Ectodermal cell (in vitro differentiated cells): ENCODE measurements around the gene ARHGAP22.

Experiments used
- H3K27ac ChIP-seq: 2 replicates; pipeline ENCODE4 v1.7.0; 2013; ENCODE audit warnings: mild to moderate bottlenecking, low read depth, low read length; ENCODE audit not compliant: insufficient read depth, poor library complexity, severe bottlenecking
- H3K27me3 ChIP-seq: 2 replicates; pipeline ENCODE4 v1.7.0; 2013; ENCODE audit warnings: mild to moderate bottlenecking, low read length; ENCODE audit not compliant: insufficient read depth, control insufficient read depth, poor library complexity, severe bottlenecking
- H3K36me3 ChIP-seq: one replicate; pipeline ENCODE4 v1.7.0; 2013; ENCODE audit warnings: low read length; ENCODE audit not compliant: control insufficient read depth, insufficient read depth
- H3K4me1 ChIP-seq: one replicate; pipeline ENCODE4 v1.7.0; 2013; ENCODE audit warnings: low read length; ENCODE audit not compliant: control insufficient read depth, insufficient read depth
- H3K4me3 ChIP-seq: 2 replicates; pipeline ENCODE4 v1.7.0; 2013; ENCODE audit warnings: low read depth, low read length, control low read depth; ENCODE audit not compliant: insufficient read depth
- H3K9me3 ChIP-seq: 2 replicates; pipeline ENCODE4 v1.7.0; 2013; ENCODE audit warnings: mild to moderate bottlenecking, low read length, moderate library complexity; ENCODE audit not compliant: control insufficient read depth
- WGBS, 2 experiments: methylation state at CpG; one replicate each; pipeline ENCODE4 v1.1.7; 2013; ENCODE audit warnings: missing lambda C conversion rate in 2 of 2; 5-methylcytosine and 5-hydroxymethylcytosine counted together

Gene ARHGAP22

DNA sequence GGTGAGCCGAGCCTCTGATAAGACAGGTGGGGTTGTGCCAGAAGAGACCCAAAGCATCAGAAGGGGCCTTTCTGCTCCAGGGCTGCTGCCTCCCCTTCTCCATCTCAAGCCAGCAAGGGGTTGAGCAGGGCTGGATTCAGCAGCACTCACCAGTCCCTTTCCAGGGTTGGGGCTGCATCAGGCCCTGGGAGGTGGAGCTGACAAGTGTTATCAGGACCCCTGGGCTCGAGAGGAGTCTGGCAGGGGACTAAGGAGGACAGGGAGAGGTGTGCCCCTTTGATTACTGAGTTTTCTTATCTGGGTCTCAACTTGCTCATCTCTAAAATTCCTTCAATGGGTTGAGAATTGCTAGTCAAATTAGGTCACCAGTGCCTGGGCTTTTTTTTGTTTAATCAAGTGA is 17.8 kb downstream of the ARHGAP22 start:
- Histone ChIP-seq H3K4me3 (no peak overlapping the region), H3K27ac (no peak overlapping the region), H3K36me3 (no peaks in the 10 kb centered on the region), H3K27me3 (no peaks in the 10 kb centered on the region), H3K4me1 (no peaks in the 10 kb centered on the region), H3K9me3 (no peaks in the 10 kb centered on the region)
- 75 to 87% methylated on average over 2 of the region's 2 CpGs for WGBS, 2 experiments

DNA sequence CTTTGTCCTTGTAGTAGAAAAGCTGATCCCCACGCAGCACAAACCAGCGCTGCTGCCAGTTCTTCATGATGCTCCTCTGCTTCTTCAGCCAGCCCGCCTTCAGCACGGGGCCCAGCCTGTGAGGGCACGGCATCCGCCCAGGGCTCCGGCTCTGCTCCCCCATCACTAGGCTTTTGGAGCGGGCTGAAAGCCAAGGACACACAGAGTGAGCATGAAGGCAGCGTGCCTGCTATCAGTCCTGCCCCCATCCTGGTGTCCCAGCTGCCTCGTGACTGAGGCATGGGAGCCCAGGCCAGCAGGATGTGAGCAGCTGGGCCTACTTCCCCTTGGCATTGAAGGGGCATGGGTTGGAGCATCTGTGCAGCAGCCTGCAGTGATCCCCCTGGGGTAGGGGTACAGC is 21.9 kb downstream of the ARHGAP22 start:
- H3K4me1 ChIP-seq, result peaks cover 10% of the 10 kb centered on the region
- WGBS, 2 experiments, result 93 to 95% methylated on average over 10 of the region's 10 CpGs
- no peaks in the 10 kb centered on the region for H3K9me3 ChIP-seq
- no peaks in the 10 kb centered on the region for H3K27me3 ChIP-seq
- no peak overlapping the region for H3K27ac ChIP-seq
- H3K36me3 ChIP-seq, result no peaks in the 10 kb centered on the region
- H3K4me3 ChIP-seq, result no peak overlapping the region

DNA sequence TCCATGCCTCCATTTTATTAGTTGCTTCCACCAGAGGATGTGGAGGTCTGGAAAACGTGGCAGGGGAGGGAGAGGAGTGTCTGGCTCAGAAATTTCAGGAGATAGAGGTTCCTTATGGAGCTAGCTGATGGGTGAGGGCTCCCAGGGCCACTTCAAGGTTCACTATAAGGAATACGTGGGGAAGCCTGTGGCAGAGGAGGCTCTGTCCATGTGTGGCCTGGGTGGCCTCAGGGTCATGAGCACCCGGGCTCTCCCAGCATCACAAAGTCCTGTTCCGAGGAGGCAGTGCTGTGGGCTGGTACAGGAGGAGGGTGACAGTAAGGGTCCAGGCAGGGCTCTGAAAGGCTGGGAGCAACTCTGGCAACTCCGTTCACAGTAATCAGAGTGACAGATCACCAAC is 24.6 kb downstream of the ARHGAP22 start:
- H3K4me1 ChIP-seq, result peaks cover 14% of the 10 kb centered on the region
- no peak overlapping the region for H3K27ac ChIP-seq
- H3K36me3 ChIP-seq, result no peaks in the 10 kb centered on the region
- no peak overlapping the region for H3K4me3 ChIP-seq
- H3K9me3 ChIP-seq, result no peaks in the 10 kb centered on the region
- H3K27me3 ChIP-seq, result no peaks in the 10 kb centered on the region
- 91 to 95% methylated on average over 5 of the region's 5 CpGs for WGBS, 2 experiments

DNA sequence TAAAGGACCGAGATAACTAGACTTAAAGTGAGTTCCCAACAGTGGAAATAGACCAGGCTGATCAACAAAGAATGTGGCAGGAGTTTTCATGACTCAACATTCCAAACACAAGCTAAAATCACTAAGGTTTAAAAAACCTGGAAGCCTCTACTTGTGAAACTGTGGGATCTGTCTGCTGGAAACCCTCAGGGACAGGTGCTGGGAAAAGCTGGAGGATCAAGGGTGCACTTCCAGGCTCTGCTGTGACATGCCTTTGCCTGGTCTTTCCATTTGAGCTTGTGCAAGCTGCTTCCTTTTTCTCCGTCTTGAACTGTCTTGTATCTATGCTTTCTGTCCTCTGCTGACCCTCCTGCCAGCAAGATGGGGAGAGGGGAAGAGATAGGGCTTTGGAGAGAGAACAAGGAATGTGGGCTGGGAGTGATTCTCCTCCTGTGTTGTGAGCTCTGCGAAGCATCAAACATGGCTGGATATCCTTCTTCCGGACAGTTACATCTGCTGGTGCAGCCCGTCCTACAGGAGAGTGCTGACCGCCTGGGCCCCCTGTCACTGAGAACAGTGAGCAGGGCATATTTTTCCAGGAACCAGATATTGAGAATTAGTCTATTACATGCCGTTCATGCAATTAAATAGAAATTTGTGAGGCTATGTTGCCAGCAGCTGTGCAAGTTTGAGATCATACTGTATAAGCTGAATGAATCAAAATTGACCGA is 25.5 kb downstream of the ARHGAP22 start:
- Histone ChIP-seq H3K36me3 (no peaks in the 10 kb centered on the region), H3K4me1 (peaks cover 14% of the 10 kb centered on the region), H3K4me3 (no peak overlapping the region), H3K27me3 (no peaks in the 10 kb centered on the region), H3K9me3 (no peaks in the 10 kb centered on the region), H3K27ac (no peak overlapping the region)
- WGBS, 2 experiments, result 80% methylated on average over 8 of the region's 8 CpGs

DNA sequence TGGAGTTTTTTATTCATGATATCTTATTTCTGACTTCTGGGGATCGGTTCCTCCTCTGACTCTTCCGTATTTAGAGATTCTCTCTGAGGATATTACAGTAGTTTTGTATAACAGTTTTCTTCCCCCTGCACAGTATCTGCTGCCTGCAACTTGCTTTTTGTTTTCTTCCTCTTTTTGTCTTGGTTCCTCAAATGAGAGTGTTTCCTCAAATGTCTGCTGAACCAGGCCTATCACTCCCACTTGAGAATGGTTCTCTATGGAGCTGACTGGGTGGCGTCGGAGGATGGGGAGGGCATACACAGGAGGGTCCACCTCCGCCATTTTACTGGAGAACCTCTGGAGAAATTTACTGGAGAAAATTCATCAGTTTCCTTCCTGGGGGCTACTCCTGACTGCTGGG is 27.7 kb downstream of the ARHGAP22 start:
- Histone ChIP-seq H3K4me1 (peaks cover 14% of the 10 kb centered on the region), H3K27me3 (no peaks in the 10 kb centered on the region), H3K27ac (no peak overlapping the region), H3K36me3 (no peaks in the 10 kb centered on the region), H3K4me3 (no peak overlapping the region), H3K9me3 (no peaks in the 10 kb centered on the region)
- 76 to 88% methylated on average over 3 to 5 of the region's 5 CpGs for WGBS, 2 experiments

DNA sequence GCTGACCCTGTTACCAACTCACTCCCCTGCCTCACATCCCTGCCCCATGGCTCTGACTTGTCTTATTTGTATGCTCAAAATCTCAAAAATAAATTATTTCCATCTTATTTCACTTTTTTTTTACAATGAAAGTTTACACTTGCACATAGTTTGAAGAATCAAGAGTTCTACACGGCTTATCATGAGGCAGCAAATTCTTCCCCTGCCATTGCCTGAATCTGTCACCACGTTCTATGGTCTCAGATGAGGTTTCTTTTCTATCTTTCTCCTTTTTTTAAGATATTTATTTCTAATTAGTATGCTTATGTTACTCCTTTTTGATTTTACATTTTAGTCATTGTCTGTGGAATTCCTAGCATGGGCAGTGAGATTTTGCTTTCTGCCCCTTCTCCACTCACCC is 28.4 kb downstream of the ARHGAP22 start:
- no peaks in the 10 kb centered on the region for H3K27me3 ChIP-seq
- peaks cover 14% of the 10 kb centered on the region for H3K4me1 ChIP-seq
- no peaks in the 10 kb centered on the region for H3K9me3 ChIP-seq
- H3K27ac ChIP-seq, result no peak overlapping the region
- no peaks in the 10 kb centered on the region for H3K36me3 ChIP-seq
- H3K4me3 ChIP-seq, result no peak overlapping the region
- 90 to 100% methylated on average over 2 of the region's 2 CpGs for WGBS, 2 experiments

DNA sequence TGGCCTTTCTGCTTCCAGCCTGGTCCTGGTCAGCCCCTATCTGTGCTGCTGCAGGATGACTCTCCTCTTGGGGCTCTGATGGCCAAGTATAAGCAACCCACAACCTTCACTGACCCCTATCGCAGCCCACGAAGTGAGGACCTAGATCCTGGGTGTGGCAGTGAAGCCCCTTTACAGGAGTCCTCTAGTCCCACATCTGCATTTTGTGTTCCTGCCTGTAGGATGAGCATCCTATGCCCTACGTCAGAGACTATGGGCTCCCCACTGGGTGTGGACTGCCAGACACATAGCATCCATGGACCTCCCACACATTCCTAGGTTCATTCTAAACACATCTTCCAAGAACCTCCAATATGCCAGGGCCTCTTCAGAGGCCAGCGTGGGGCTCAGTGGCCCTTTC is 29.0 kb downstream of the ARHGAP22 start:
- Histone ChIP-seq H3K36me3 (no peaks in the 10 kb centered on the region), H3K4me3 (no peak overlapping the region), H3K27me3 (no peaks in the 10 kb centered on the region), H3K27ac (no peak overlapping the region), H3K9me3 (no peaks in the 10 kb centered on the region), H3K4me1 (peaks cover 14% of the 10 kb centered on the region)
- 91 to 92% methylated on average over 4 of the region's 4 CpGs for WGBS, 2 experiments

DNA sequence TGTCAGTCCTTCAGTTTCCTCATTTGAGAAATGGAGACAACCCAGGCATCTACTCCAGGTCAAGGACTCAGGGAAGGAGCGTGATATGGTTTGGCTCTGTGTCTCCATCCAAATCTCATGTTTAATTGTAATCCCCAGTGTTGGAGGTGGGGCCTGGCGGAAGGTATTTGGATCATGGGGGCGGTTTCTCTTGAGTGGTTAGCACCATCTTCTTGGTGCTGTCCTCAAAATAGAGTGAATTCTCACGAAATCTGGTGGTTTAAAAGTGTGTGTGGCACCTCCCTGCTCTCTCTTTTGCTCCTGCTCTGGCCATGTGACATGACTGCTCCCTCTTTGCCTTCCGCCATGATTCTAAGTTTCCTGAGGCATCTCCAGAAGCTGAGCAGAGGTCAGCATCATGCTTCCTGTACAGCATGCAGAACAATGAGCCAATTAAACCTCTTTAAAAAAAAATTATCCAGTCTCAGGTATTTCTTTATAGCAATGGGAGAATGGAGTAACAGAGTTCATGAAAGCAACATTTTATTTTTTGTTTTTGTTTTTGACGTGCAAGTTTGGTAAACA is 30.0 kb downstream of the ARHGAP22 start:
- no peaks in the 10 kb centered on the region for H3K9me3 ChIP-seq
- H3K4me3 ChIP-seq, result no peak overlapping the region
- peaks cover 14% of the 10 kb centered on the region for H3K4me1 ChIP-seq

DNA sequence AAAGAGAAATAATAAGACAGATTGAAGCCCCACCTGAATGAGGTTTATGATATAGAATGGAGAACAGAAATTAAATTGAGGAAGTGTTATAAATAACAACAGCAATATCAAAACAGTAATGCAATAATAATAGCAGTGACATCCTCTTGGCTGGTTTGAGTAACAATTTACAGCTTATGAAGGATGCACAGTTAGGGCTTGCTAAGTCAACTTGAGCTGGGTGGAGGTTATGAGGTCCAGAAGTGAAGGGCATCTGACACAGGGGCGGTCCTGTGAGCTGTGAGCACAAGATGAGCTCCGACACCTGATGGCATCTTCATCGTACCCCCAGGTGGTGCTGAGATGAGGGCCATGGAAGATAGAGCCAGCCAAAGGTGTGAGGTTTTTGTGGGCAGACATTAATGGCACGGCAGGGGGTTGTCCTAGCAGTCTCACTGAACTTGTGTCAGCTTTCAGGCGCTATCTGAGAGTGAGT is 30.5 kb downstream of the ARHGAP22 start:
- Histone ChIP-seq H3K27ac (no peak overlapping the region), H3K27me3 (no peaks in the 10 kb centered on the region), H3K9me3 (no peaks in the 10 kb centered on the region), H3K4me3 (no peak overlapping the region), H3K36me3 (no peaks in the 10 kb centered on the region), H3K4me1 (peaks cover 12% of the 10 kb centered on the region)
- WGBS, 2 experiments, result 93 to 95% methylated on average over 5 of the region's 5 CpGs

More for the DNA sequence above, 30.0 kb downstream of the ARHGAP22 start:
- 87 to 88% methylated on average over 6 of the region's 6 CpGs for WGBS, 2 experiments
- Histone ChIP-seq H3K36me3 (no peaks in the 10 kb centered on the region), H3K27me3 (no peaks in the 10 kb centered on the region), H3K27ac (no peak overlapping the region)

DNA sequence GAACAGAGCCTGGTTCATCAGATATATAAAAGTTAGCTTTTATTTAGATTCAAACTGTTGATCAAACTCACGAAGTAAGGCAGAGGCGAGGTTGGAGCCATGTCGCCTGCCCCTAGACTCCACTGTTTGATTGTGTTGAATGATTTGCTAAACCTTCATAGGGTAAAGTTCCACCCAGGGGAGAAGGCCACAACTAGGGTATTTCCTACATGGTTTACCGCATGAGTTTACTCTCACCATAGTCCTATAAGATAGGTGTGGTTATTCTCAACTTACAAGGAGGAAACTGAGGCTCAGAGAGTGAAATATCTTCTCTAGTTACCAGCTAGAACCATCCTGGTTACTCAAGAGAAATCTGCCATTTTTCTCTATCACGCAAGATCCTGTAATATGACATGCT is 31.8 kb downstream of the ARHGAP22 start:
- no peaks in the 10 kb centered on the region for H3K36me3 ChIP-seq
- no peaks in the 10 kb centered on the region for H3K9me3 ChIP-seq
- no peak overlapping the region for H3K4me3 ChIP-seq
- H3K4me1 ChIP-seq, result peaks cover 5% of the 10 kb centered on the region
- no peak overlapping the region for H3K27ac ChIP-seq
- no peaks in the 10 kb centered on the region for H3K27me3 ChIP-seq
- 91 to 93% methylated on average over 4 to 5 of the region's 5 CpGs for WGBS, 2 experiments
